A673 (cell line): ENCODE data around the gene RPL29. TPM values are rescaled to one million over a fixed set of nuclear protein-coding genes. Genes with fewer than 3 reads are reported as not detected.

Experiments used
- BruUV-seq: library from RNA; stranded (reverse); fragments of 400-500 nt; replicated peaks from 2 replicates; lab custom pipeline; 2021; lab: Mats Ljungman, UMichigan
- CTCF ChIA-PET: fragments of 300-600 bp; sonication (Branson Sonifier 250); formaldehyde crosslinking; loops from one replicate; lab custom pipeline; 2022; ENCODE audit warnings: antibody characterized with exemption; lab: Charles Lee
- POLR2A ChIA-PET: fragments of 300-600 bp; sonication (Branson Sonifier 250); formaldehyde crosslinking; loops from one replicate; lab custom pipeline; 2022; ENCODE audit warnings: antibody characterized with exemption; ENCODE audit not compliant: low non-redundant PET; lab: Charles Lee
- DNase-seq: peaks from one replicate; pipeline ENCODE4 v3.0.0-alpha.2; 2015; ENCODE audit warnings: low spot score
- H3K27ac ChIP-seq: fragments of 200-600 bp; sonication (generic); 2 replicates; pipeline ENCODE4 v1.5.1; 2016; ENCODE audit warnings: mixed run types, low read depth, mild to moderate bottlenecking, mixed read lengths, antibody characterized with exemption, low read length; ENCODE audit not compliant: poor library complexity, severe bottlenecking
- H3K27me3 ChIP-seq: fragments of 200-600 bp; sonication (generic); replicated peaks from 2 replicates; pipeline ENCODE4 v1.6.1; 2017; ENCODE audit warnings: mixed run types, low read depth, mild to moderate bottlenecking, mixed read lengths, antibody characterized with exemption, low read length; ENCODE audit not compliant: insufficient read depth, poor library complexity
- H3K36me3 ChIP-seq: fragments of 200-600 bp; sonication (generic); 2 replicates; pipeline ENCODE4 v1.6.1; 2016; ENCODE audit warnings: mixed run types, mild to moderate bottlenecking, mixed read lengths, antibody characterized with exemption, low read length; ENCODE audit not compliant: insufficient read depth, poor library complexity, severe bottlenecking
- H3K4me1 ChIP-seq: fragments of 200-600 bp; sonication (generic); 2 replicates; pipeline ENCODE4 v1.6.1; 2017; ENCODE audit warnings: mixed run types, mild to moderate bottlenecking, mixed read lengths, antibody characterized with exemption, low read length; ENCODE audit not compliant: insufficient read depth, poor library complexity, severe bottlenecking
- H3K4me3 ChIP-seq: fragments of 200-600 bp; sonication (generic); 2 replicates; pipeline ENCODE4 v1.5.1; 2016; ENCODE audit warnings: low read depth, mixed run types, mild to moderate bottlenecking, mixed read lengths, low read length; ENCODE audit not compliant: poor library complexity, severe bottlenecking
- H3K9me3 ChIP-seq: fragments of 200-600 bp; sonication (generic); 2 replicates; pipeline ENCODE4 v1.6.1; 2016; ENCODE audit warnings: mixed run types, low read depth, mild to moderate bottlenecking, mixed read lengths, antibody characterized with exemption, low read length; ENCODE audit not compliant: poor library complexity, severe bottlenecking
- EZH2 ChIP-seq: fragments of 200-600 bp; sonication (generic); IDR thresholded peaks from 2 replicates; pipeline ENCODE4 v1.6.1; 2017; ENCODE audit warnings: borderline replicate concordance, low read depth, mild to moderate bottlenecking, mixed read lengths, antibody characterized with exemption, low read length; ENCODE audit not compliant: poor library complexity, severe bottlenecking
- intact Hi-C: fragments of 100-400 bp; cut with micrococcal nuclease; formaldehyde crosslinking; loops from one replicate; pipeline ENCODE4 v1.10.0; 2022; ENCODE audit not compliant: unreplicated experiment
- total RNA-seq: library from RNA; stranded (reverse); gene quantifications from 2 replicates; pipeline ENCODE4 v1.2.3, GENCODE V29; 2021
- TF ChIP-seq, protein P1 (sequence below): fragments of 300-800, 200-600 bp; sonication (generic); conservative IDR thresholded peaks from 2 replicates; pipeline ENCODE4 v1.5.1; 2017; ENCODE audit warnings: low read depth, mild to moderate bottlenecking, antibody characterized with exemption, low read length, moderate library complexity, mixed read lengths

The RPL29 gene
- total RNA-seq, 1 experiment from 2014 or later: 624 TPM

DNA sequence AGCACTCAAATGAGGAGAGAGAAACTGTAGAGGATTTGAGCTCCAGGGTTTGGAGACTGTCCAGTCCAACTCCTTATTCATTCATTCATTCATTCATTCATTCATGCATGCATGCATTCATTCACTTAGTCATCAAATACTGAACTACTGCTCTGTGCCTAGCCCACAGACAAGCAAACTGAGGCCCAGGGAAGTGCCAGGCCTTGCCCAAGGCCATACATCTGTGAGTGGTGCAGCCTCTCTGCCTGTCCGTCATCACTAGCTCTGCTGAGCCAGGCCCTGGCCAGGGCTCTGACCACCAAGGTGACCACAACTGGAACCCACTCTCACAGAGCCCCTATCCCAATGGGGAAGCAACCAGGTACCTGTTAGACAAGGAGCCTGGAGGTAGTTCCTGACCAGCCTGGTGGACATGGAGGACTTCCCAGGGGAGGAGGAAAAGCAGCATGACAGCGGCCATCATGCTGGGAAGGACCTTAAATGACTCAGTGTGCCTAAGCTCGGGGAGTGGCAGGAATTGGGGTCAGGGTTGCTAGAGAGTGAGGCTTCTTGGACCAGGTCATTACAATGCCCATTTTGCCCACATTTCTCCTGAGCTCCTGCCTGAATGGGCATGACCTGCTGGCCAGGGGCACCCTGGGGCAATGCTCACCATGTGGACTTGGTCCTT, 27.5 kb upstream of the RPL29 start:
- intact Hi-C loops: no loop called here
- DNase-seq: no peak
- POLR2A ChIA-PET: no interaction called here

DNA sequence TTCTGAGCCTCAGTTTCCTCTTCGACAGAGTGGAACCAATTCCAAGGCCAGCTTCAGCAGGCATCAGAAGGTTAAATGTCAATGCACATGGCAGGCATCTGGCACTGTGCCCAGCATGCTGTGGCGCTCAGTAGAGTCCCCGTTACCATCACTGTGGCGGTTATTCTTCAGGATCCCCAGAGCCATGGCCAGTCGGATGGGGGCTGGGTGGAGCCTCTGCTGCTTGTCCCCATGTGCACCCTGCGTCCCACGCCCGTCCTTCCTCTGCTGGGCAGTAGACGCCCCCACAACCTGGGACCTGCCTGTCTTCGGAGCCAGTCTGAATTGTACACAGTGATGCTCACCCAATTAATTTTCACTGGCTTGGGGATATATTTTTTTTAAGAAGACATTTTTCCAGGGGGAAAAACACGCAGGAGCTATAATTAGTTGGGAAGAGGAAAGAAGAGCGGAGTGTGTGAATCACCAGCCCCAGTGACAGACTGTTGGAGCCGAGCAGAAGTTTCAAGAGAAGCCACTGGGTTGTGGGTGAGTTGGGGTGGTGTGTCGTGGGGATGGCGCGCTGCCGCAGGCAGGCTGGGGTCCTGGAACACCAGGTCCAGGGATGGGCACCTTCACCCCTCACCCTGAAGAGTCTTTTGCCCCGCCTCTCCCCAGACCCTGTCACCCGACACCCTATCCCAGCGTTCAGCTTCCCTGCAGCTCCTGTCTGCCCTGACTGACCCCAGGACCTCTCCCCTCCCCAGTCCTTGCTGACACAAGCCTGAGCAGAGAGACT, 26.8 kb upstream of the RPL29 start:
- BruUV-seq: no TSS peak
- peaks cover 10% of the 10 kb centered on the region for H3K4me1 ChIP-seq
- TF ChIP-seq, protein P1, sequence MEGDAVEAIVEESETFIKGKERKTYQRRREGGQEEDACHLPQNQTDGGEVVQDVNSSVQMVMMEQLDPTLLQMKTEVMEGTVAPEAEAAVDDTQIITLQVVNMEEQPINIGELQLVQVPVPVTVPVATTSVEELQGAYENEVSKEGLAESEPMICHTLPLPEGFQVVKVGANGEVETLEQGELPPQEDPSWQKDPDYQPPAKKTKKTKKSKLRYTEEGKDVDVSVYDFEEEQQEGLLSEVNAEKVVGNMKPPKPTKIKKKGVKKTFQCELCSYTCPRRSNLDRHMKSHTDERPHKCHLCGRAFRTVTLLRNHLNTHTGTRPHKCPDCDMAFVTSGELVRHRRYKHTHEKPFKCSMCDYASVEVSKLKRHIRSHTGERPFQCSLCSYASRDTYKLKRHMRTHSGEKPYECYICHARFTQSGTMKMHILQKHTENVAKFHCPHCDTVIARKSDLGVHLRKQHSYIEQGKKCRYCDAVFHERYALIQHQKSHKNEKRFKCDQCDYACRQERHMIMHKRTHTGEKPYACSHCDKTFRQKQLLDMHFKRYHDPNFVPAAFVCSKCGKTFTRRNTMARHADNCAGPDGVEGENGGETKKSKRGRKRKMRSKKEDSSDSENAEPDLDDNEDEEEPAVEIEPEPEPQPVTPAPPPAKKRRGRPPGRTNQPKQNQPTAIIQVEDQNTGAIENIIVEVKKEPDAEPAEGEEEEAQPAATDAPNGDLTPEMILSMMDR: no peak
- TF ChIP-seq EZH2: no peak
- POLR2A ChIA-PET: no interaction called here
- CTCF ChIA-PET: no interaction called here
- H3K36me3 ChIP-seq: no peaks in the 10 kb centered on the region
- no peaks in the 10 kb centered on the region for H3K9me3 ChIP-seq
- no peak overlapping the region for H3K4me3 ChIP-seq
- H3K27ac ChIP-seq: no peak overlapping the region
- intact Hi-C loops: no loop called here
- DNase-seq: no peak
- H3K27me3 ChIP-seq: no peaks in the 10 kb centered on the region

More for the DNA sequence above, 27.5 kb upstream of the RPL29 start:
- H3K27me3 ChIP-seq: no peaks in the 10 kb centered on the region
- CTCF ChIA-PET: no interaction called here
- H3K9me3 ChIP-seq: no peaks in the 10 kb centered on the region
- H3K36me3 ChIP-seq: no peaks in the 10 kb centered on the region
- H3K4me3 ChIP-seq: no peak overlapping the region
- TF ChIP-seq, protein P1: no peak
- no peak for TF ChIP-seq EZH2
- no peak overlapping the region for H3K27ac ChIP-seq
- BruUV-seq: no TSS peak
- H3K4me1 ChIP-seq: peaks cover 10% of the 10 kb centered on the region

DNA sequence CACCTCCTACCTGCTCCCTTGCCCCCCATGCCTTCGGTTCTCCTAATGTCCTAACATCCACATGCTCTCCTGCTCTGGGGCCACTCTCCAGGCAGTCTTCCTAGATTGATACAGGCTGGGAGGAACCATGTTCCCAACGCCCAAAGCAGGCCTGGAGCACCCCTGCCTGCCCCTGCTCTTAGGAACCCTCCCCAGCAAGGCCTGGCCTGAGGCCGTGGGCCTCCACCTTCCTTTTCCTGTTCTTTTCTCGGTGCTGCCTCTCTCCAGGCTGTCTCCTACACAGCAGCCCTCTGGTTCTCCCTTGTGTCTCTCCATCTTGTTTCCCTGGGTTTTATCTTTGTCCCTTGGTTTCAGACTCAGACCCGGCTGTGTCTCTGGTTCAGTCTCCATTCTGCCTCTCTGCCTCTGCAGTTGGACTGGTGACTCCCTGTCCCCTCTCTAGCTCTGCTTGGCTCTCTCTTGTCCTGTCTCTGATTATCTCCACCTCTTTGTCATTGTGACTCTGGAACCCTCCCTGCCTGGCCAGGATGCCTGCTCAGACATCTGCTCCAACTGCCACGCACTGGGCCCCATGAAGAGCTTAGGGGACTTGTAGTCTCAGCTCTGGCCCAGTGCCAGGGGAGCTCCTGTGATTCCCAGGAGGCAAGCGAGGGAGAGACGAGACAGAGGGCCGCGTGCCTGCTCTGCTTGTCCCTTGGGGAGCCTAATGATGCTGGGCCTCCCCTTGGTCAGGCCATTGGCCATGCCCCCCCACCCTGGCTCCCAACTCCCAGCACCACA, 26.0 kb upstream of the RPL29 start:
- Histone ChIP-seq H3K4me1 (peaks cover 10% of the 10 kb centered on the region), H3K27me3 (no peaks in the 10 kb centered on the region), H3K9me3 (no peaks in the 10 kb centered on the region), H3K4me3 (no peak overlapping the region), H3K27ac (peak overlapping the region; percentile 11), H3K36me3 (no peaks in the 10 kb centered on the region)
- BruUV-seq: no TSS peak
- POLR2A ChIA-PET: no interaction called here
- peak; percentile 75 for DNase-seq
- intact Hi-C loops: no loop called here
- no peak for TF ChIP-seq EZH2
- TF ChIP-seq, protein P1: no peak
- CTCF ChIA-PET: no interaction called here
